ENCODE measurements around the gene TRIM15. TPM values are rescaled to one million over a fixed set of nuclear protein-coding genes. Genes with fewer than 3 reads are reported as not detected.

The TRIM15 gene
- polyA plus RNA-seq, 12 donors, result not detected

DNA sequence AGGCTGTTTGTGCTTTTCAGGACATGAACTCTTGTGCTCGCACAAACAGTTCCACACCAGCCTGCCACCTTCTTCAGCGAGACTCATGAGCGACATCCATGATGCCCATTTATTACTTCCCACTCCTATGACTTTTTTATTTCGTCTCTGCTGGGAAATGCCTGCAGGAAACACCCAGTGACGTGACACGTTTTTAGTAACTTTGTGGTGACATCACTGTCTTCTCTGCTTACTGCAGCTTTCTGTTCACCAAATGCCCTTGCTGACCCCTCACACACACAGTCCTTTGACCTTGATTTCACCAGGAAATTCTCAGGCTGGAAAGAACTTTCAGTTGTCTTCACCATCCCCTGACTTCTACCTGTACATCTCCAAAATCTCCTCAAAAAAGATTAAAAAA, 18.5 kb upstream of the TRIM15 start:
- DNase-seq, result no peak

GRCh38 chr6:30145818-30146217, 17.5 kb upstream of the TRIM15 start:
- no peak for DNase-seq

GRCh38 chr6:30147096-30147495, 16.2 kb upstream of the TRIM15 start:
- no peak for DNase-seq

GRCh38 chr6:30149234-30149633, 14.1 kb upstream of the TRIM15 start:
- no peak for DNase-seq

DNA sequence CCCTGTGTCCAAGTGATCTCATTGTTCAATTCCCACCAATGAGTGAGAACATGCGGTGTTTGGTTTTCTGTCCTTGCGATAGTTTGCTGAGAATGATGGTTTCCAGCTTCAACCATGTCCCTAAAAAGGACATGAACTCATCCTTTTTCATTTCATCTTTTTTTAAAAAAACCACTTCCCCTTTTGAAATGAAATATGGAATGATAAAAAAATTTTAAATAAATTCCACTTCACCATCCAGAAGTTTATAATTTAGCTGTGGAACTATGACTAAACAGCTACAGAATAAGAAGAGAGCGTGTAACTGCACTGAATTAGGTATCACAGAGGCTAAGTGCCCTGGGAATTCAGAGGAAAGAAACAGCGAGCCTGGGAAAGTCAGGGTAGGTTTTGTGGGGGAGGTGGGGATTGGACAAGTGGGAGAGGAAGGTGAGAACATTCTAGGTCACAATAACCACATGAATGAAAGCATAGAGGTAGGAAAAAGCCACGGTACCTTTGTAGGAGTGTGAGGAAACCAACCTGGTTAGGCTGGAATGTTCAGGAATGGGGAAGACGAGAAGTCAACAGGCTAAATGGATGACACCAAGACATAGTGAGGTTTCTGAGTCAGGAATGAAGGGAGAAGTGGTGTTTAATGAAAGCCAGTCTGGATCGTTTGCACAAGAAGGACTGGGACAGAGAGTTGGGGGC, 13.3 kb upstream of the TRIM15 start:
- DNase-seq, result no peak

- DNase-seq, result no peak
These were observed 12.5 kb upstream of the TRIM15 start for GRCh38 chr6:30150671-30151395.

DNA sequence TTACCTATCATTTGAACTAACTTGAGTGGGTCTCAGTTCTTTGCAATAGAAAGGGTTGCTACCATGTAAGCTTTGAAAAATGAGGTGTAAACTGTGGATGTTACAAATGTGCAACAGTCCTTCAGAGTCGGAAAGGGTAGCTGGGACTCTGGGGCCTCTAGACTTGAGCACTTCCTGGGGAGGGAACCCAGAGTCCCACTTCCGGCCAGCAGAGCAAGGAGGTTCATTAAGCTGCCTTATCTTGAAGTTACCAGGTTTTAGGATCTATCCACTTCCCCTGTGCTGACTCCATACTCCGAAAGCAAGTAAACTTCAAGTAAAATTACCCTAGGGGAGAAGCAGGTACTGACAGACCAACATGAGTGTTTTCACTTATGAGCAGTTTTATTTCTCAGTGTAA, 11.8 kb upstream of the TRIM15 start:
- no peak for DNase-seq

DNA sequence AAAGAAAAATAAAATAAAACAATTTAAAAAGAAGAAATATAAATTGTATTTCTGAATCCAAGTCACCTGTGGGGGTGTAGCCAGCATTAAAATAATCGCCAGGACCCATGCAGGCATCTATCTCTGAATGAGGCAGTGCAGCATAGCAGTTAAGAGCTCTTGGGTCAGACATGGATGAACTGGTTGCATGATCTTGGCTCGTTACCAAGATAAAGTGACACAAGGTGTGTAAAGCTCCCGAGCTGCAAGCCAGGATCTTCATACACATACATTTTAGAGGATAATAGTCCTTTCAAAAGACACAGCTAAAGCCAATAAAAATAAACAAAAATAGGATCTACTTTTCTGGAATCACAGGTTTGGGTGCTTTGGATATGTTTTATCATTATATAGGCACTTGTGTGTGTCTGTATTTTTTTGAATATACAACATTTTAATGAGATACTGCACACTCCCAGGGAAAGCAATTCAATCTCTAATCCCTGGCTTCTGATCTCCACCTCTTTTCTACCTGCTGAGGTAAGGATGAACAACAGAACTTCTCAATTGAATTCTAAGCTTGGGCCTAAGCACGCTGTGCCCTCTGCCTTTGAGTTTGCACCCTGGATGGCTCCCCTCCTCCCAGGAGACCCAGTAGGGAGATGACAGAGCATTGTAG, 11.2 kb upstream of the TRIM15 start:
- no peak for DNase-seq

DNA sequence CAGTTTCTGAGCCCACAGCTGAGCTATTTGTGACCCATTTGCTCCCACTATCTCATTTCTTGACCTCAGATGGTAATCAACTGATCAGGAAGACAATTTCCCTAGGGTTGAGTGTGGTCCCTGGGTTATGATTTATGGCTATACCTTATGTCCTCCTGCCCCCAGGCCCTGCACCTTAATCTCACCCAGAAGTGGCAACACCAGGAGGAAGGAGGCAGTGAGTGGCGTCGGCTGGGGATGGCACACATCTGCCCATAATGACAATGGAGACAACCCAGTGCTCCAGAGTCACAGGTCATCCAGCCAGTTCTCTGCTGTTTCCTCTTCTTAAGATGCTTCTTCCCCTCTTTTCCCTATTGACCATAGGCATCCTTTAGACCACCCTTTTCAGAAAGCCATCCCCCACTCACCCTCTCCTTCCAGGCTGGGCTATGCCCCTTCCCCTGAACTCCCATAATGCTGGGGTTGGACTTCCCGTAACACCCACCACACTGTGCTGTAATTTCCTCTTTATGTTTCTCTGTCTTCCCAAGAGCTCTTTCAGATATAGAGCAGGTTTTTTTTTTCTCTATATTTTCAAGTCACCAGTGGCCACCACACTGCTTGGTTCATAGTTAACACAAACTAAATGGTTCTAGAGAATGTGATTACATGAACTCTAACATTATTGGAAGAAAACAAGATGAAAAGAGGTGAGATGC, 10.3 kb upstream of the TRIM15 start:
- no peak for DNase-seq

DNA sequence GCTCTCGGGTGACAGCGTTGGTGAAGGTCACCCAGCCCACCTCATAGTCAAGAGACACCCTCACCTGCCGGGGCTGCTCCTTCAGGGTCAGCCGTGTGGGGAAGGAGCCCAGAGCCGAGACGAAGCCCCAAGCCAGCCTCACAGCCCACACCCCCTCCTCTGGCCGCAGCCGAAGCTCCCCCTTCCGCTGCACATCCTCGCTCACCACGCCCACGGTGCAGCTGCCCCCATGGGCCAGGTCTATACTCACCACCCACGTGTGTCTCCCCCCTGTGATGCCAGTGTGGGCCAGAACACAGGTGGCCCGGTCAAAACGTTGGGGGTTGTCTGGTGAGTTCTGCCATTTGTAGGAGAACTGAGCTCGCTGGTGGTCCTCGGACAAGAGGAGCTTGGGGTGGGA, 9.3 kb upstream of the TRIM15 start:
- DNase-seq, result no peak

DNA sequence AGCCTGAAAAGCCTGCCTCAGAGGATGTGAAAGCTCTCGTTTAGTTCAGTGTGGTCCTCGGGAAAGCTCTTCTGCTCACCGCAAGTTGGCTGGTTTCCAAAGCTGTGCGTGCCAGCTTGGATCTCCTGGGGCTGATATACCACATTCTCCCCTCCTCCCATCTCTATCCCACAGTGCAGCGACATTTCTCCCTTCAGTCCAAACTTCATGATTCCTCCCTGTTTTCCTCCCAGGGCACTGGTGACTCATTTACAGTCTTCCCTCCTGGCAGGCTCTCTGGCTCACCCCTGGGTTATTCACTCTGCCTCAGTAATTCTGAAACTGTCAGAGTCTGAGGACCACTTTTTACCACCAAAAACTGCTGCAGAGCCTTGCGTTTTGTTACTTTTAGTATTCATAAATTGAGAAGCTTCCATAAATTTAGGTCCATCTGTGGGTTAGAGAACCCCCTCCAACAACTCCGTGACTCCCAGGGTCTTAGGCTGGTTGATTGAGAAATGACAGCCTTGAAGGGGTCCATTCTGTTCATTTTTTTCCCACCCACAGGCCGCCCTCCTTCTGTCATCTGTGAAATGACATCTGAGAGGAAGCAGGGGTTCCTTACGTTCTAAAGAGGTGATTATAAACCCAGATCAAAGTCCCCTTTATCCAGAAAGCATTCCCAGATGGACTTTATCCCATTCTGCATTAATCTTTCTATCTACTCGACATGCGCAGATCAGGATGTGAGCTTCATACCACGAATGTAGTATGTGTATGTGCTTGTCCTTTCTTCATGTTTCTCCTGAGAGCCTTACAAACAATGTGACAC, 8.4 kb upstream of the TRIM15 start:
- DNase-seq, result no peak

GRCh38 chr6:30155520-30156261, 7.7 kb upstream of the TRIM15 start:
- DNase-seq, result no peak

DNA sequence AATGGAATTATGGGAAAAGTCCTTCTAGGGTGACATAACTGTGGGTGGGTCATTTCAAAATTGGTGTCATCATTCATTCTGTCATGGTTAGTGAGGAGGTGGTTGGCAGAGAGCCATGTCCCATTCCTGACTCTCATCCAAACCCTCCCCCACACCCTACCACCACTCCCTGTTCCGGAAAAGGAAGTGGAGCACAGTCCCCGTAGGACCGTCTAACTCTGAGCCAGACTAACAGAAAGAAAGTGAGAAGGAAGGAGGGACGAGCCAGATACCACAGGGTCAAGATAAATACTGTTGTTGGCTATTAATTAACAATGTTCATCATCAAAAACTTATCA, 7.1 kb upstream of the TRIM15 start:
- DNase-seq, result peak; percentile 10

DNA sequence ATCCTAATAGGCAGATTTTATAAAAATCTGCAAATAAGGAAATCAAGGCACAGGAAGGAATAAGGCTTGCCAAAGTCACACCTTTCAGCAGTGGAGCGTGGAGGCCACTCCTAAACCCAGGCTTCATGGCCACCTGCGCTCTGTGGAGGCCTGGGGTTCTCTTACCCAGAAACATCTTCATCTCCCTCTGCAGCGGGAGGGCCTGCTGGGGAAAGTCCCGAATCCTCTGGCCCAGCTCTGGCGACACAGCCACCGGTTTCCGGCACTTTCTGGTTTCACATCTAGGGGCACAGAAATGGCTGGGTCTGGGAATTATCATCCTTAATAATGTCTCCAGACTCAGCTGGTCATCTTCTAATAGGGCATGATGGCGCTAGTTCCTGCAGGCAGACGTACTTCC, 6.6 kb upstream of the TRIM15 start:
- DNase-seq, result no peak

DNA sequence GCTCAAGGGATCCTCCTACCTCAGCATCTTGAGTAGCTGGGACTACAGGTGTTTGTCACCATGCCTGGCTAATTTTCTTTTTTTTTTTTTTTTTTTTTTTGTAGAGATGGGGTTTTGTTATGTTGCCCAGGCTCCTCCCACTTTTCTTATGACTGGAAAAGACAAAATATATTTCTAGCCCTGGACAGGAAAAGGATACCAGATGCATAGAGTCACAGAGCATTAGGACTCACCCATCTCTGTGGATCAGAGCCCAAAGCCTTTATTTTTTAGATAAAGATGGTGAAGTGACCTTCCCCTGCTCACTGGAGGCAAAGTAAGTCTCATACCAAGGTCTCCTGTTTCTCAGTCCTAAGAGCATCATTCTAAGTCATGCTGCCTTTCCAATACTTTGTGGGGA, 5.8 kb upstream of the TRIM15 start:
- DNase-seq, result no peak

DNA sequence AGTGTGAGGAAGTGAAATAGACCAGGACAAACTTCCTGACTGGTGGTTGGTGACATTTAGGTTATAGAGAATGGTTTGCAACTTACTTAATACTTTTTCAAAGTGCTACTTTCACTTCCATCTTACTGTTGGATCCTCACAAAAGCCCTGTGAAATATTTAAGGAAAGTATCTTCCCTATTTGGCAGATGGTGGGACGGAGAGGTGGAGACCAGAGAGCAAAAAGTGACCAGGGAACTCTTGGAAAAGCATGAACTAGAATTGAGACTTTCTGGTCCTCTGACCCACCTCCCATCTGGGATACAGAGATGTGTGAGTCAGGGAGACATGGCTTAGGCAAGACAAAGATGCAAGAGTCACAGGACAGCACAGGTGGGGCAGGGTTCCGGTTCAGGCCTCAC, 5.3 kb upstream of the TRIM15 start:
- no peak for DNase-seq

DNA sequence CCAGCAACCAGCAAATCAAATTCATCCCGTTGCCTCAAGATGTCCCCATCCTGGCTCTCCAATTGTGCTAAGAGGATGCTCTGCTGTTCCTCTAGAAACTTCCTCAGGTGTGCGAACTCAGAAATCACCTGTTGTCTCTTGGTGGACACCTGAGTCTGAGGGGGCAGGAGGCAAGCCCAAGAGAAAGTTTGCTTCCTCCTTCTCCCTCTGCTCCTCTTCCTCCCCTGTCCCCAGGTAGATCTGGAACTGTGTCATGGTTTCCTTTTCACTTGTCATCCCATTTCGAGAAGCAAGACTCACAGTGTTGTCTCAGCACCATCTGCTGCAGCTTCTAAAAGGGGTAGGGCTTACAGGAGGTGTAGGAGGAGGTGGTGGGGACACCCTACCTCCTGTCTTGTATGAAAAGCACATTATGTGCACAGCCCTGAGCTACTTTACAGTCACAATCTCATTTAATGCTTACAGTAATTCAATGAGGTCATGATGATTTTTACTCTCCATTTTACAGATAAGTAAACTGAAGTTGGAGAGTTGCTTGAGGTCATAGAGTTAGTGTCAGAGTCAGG, 4.8 kb upstream of the TRIM15 start:
- no peak for DNase-seq

DNA sequence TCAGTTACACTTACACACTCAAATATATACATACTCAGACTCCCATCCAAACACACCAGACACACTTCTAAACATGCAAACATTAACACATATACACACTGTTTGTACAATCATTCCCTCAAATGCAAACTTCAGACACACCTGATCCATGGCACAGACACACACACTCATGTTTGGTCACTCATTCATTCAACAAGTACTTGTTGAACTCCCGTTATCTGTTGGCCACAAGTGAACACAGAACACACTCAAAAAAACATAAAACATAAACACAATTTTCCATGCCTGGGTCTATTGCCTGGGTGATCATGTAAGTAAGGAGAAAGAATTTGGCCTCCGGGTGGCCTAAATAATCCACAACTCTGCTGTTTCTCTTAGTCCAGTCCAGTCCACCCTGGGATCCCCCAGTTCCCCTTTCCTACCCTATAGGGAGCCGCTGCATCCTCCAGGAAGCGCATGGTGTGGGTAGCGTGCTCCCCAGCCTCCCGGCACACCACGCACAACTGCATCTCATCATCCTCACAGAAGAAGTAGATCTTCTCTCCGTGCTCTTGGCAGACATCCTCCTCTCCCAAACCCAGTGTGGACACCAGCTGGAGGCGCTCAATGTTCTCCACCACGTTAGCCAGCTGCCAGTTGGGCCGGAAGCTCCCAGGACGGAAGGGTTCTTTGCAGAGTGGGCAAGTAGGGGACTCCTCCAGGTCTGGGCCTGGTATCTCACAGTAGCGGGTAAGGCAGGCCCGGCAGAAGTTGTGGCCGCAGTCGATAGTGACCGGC, 3.1 kb upstream of the TRIM15 start:
- no peak for DNase-seq

DNA sequence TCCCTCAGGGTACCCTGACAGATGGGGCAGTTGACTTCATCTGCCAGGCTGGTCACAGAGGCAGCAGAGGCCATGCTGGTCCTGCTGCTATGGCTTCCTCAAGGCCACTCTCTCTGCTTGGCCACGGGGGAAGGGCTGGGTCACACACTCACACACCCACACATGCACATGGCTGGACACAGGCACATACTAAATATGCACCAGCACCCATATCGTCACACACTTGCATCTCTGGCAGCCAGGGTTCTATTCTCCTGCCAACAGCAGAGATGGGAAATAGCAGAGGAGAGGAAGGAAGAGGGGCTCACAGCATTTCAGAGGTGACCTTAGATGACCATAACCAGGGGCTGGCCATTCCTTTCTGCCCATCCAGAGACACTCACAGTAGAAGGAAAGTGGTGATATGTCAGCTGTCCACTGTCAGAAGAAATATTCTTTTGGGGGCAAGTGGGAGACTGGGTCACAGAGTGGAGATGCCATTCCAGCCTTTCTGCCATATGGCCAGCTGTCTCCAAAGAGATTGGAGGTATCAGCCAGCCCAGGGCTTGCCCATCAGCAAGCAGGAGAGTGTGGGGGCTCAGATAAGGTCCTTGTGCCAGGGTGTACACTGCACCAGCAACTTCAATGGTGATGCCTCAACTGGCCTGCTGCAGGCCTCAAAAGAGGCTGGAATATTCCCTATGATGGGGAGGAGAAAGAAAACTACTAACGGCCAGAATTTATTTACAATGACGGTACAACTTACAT, 2.4 kb upstream of the TRIM15 start, which contains the start of gene TRIM10:
TRIM10 (minus strand) TSS at position 427 of the 747 bp plus-strand sequence; CDS start at position 74, 353 bp downstream.
- DNase-seq, result no peak

Data from muscle of arm (tissue), 12 donors.